Stimulated activated CD8-positive, alpha-beta memory T cell treated with anti-CD3 and anti-CD28 coated beads, Interleukin-15, amount 100 ng/mL, for 24 hours (primary cell): ENCODE results near the gene PSPH.
A peak's percentile ranks its signal among the peaks of the same experiment; 100 is the strongest.

Experiments used
- DNase-seq: peaks from one replicate; pipeline ENCODE4 v3.0.0-alpha.2; 2020; ENCODE audit warnings: low read depth

PSPH gene

DNA sequence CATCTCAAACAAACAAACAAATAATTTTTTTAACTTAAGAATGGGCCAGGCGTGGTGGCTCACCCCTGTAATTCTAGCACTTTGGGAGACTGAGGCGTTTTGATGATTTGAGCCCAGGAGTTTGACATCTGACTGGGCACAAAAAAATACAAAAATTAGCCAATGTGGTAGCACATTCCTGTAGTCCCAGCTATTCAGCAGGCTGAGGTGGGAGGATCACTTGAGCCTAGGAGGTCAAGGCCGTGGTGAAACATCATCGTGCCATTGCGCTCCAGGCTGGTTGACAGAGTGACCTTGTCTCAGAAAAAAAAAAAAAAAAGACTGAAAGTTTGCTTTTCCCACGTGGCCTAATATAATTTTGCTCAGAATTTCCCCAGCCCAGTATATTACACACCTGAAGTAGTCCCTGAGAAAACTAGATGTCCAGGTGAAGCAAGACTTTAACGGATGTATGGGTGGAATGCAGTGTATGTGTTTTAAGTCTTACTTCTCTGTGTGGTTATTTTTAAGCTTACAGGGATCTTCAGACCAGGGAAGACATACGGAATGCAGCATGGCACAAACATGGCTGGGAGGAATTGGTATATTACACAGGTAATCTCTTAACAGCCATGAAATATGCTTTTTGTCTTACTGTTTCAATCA is 54.3 kb downstream of the PSPH start:
- DNase-seq = no peak

DNA sequence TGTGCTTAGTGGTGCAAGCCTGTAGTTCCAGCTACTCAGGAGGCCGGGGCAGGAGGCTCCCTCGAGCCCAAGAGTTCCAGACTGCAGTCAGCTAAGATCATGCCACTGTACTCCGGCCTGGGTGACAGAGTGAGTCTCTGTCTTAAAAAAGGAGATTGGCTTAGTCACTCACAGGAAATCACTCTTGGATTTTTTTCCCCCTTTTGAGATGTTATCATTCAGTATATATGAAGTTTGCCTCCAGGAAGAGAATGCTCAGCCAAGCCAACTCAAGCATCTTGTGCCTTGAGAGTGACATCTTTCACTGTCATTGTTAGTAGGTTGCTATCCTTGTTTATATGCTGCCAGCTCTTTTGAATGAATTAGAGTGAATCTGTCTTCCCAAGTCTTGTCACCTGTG is 58.9 kb downstream of the PSPH start:
- DNase-seq = no peak

DNA sequence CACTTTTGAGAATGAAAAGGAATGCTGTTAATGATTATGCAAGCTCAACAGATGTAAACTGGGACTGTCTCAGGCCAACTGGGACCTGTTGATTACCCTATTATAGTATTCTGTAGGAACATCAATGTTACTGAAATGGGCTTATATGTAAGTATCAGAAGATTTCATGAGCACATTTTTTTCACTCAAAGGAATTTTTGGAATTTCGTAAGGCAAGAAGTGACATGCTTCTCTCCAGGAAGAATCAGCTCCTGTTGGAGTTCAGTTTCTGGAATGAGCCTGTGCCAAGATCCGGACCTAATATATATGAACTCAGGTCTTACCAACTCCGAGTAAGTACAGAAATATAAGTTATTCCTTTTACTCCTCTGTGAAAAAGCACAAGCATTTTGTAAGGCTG is 67.7 kb downstream of the PSPH start:
- no peak for DNase-seq

- no peak for DNase-seq
These were observed 71.0 kb downstream of the PSPH start for GRCh38 chr7:55980266-55980665.

- DNase-seq = no peak
These were observed 73.4 kb downstream of the PSPH start for GRCh38 chr7:55977831-55978230.

DNA sequence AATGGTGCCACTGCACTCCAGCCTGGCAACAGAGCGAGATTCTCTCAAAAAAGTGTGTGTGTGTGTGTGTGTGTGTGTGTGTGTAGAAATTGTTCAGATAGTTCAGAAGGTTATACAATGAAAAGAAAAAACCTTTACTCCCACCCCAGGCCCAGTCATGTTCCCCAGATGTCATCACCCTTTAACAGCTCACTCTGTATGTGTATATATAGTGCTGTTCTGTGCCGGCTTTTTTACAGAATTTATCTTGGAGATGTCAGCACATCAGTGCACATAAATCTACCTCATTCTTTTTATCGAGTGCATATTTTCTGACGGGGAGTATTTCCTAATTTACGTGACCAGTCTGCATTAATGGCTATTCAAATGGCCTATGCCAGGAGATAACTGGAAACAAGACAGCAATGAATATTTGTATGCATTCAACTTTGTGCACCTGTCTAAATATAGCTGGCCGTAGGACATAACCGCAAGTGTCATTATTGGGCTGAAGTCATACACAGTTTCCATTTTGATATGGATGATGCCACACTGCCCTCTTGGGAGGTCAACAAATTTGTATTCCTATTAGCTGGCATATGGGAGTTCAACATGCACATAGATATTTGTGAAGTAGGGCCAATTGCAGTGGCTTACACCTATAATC is 75.1 kb downstream of the PSPH start:
- DNase-seq = no peak

DNA sequence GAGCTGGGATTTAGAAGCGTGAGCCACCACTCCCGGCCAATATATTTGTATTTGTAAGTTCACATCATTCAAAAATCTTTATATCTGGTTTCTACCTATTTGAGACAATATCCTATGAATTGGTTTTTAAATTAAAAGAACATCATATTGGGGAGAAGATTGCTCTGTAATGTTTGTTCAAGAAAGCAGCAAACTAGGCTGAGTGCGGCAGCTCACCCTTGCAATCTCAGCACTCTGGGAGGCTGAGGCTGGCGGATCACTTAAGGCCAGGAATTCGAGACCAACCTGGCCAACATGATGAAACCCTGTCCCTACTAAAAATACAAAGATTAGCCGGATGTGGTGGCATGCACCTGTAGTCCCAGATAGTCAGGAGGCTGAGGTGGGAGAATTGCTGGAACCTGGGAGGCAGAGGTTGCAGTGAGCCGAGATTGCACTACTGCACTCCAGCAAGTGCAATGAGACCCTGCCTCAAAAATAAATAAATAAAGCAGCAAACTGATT is 77.4 kb downstream of the PSPH start:
- no peak for DNase-seq

DNA sequence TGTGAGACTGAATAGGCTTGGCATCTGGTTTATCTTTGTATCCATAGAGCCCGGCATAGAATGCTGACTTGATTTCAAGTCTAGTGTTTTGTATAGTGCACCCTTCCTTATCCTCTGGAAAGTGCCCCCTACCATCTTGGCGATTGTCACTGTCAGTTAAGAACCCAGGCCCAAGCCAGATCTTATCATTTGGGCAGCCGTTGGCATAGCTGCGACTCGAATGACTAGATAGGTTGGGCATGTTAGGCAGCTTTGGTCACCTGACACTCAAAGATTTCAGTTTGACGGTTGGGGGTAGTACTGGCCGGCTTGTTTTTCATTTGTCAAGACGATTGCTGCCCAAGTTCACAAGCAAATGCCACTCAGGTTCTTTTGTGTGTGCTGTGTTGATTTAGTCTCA is 80.3 kb downstream of the PSPH start:
- DNase-seq = no peak

DNA sequence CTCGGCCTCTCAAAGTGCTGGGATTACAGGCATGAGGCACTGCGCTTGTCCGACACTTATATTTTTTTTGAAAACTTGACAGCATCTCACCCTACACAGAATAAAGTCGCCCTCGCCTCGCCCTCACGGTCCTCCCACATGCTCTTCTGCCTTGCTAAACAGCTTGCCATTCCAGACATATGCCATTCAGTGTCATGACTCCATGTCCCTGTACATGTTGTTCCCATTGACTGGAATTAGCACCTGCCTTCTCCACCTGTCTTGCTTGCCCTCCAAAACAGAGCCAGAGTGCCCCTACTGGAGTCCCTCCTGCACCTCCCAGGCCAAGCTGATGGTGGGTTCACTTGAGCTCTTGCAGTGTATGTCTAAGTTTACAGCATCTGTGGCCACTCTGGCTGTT is 80.7 kb downstream of the PSPH start:
- DNase-seq = no peak

GRCh38 chr7:55969391-55969790 is 81.9 kb downstream of the PSPH start:
- no peak for DNase-seq

- DNase-seq = no peak
These were observed 84.4 kb downstream of the PSPH start for GRCh38 chr7:55966851-55967250.

DNA sequence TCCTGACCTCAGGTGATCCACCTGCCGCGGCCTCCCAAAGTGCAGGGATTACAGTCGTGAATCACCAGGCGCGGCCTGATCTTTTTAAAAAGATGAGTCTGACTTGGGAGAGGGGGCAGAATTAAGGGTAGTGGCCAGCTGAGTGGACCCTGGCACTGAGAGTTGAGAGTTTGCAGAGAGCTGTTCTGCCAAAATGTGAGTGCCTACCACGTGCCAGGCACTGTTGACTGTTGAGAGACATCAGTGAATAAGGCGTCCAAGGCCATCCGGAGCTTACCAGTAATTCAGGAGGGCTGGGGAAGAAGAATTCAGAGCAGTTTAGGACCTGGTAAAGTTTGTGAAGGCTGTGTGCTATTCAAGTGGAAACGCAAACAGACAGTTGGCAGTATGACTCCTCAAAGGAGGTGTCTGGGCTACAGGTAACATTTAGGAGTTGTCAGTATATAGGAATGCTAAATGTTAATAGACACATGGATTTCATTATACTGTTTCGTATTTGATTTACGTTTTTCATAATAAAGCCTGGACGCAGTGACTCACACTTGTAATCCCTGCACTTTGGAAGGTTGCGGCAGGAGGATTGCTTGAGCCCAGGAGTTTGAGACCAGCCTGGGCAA is 85.3 kb downstream of the PSPH start:
- no peak for DNase-seq

DNA sequence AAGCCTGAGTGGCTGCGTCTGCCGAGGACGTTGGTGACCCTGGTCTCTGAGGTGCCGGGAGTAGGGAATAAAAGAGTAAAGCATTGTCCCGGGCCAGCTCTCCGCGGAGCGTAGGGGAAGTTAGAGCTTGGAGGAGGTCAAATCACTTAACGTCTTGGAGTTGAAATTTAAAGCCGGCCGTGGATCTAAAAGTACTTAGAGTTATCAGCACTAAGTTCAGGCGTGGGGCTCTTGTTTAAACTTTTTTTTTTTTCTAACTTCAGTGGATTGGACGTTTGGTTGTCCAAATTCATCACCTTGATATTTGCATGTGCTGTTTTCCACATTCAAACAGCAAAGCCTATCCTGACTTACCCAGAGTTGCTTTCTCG is 86.2 kb downstream of the PSPH start:
- DNase-seq = no peak

GRCh38 chr7:55964261-55965099 is 86.8 kb downstream of the PSPH start, which contains the start of gene NIPSNAP2:
NIPSNAP2 (plus strand) TSS chr7:55964585; CDS start chr7:55964610, 25 bp downstream.
- DNase-seq = peak; percentile 59

- DNase-seq = no peak
These were observed 87.6 kb downstream of the PSPH start for GRCh38 chr7:55963584-55964168.

DNA sequence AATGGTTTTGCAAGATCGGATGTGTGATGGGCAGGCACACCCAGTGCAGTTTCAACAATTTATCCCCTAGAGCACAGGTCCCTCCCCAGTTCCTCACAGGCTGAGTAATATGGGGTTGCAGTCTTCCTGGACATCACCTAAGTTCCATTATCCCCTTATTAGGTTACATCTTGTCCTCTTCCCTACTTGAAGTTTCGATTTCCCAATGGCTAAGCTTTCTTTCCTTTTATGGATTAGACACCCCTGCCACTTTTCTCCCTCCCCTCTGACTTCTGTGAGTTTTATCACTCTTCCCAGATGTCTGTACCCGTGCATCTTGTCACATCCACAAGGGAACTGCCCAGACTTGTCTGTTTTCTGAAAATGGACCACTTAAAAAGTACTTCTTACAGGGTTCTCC is 89.2 kb downstream of the PSPH start:
- no peak for DNase-seq
